H9 (cell line): Measurements from ENCODE around the gene ALPI. TPM values are rescaled to one million over a fixed set of nuclear protein-coding genes. Genes with fewer than 3 reads are reported as not detected.

Experiments
- DNase-seq: peaks from one replicate; pipeline ENCODE4 v3.0.0-alpha.2; 2017
- H2AFZ ChIP-seq: one replicate; pipeline ENCODE4 v1.6.1; 2013; ENCODE audit warnings: mild to moderate bottlenecking, low read length, control low read depth, moderate library complexity
- H2AK5ac ChIP-seq: 2 replicates; pipeline ENCODE4 v1.6.1; 2013; ENCODE audit warnings: low read length, control low read depth, mixed read lengths; ENCODE audit not compliant: insufficient read length
- H2BK120ac ChIP-seq: one replicate; pipeline ENCODE4 v1.6.1; 2013; ENCODE audit warnings: low read depth, mild to moderate bottlenecking, low read length, control low read depth, inconsistent platforms; ENCODE audit not compliant: poor library complexity, severe bottlenecking
- H2BK12ac ChIP-seq: 2 replicates; pipeline ENCODE4 v1.6.1; 2013; ENCODE audit warnings: low read length, control low read depth, mixed read lengths, low read depth; ENCODE audit not compliant: insufficient read length
- H2BK15ac ChIP-seq: 2 replicates; pipeline ENCODE4 v1.6.1; 2013; ENCODE audit warnings: low read depth, low read length, control low read depth
- H2BK20ac ChIP-seq: one replicate; pipeline ENCODE4 v1.6.1; 2013; ENCODE audit warnings: low read depth, mild to moderate bottlenecking, low read length, control low read depth, inconsistent platforms; ENCODE audit not compliant: poor library complexity, severe bottlenecking
- H2BK5ac ChIP-seq: 2 replicates; pipeline ENCODE4 v1.6.1; 2013; ENCODE audit warnings: low read length, control low read depth, mixed read lengths; ENCODE audit not compliant: insufficient read length
- H3K14ac ChIP-seq: 2 replicates; pipeline ENCODE4 v1.6.1; 2013; ENCODE audit warnings: low read length, control low read depth; ENCODE audit not compliant: insufficient read depth
- H3K18ac ChIP-seq: 2 replicates; pipeline ENCODE4 v1.6.1; 2013; ENCODE audit warnings: low read depth, mild to moderate bottlenecking, mixed read lengths, low read length, control low read depth; ENCODE audit not compliant: insufficient read length
- H3K23ac ChIP-seq: 2 replicates; pipeline ENCODE4 v1.6.1; 2013; ENCODE audit warnings: low read length, control low read depth, mixed read lengths, low read depth; ENCODE audit not compliant: insufficient read length
- H3K23me2 ChIP-seq: 2 replicates; pipeline ENCODE4 v1.6.1; 2013; ENCODE audit warnings: low read depth, mild to moderate bottlenecking, mixed read lengths, low read length, control low read depth; ENCODE audit not compliant: insufficient read length, poor library complexity, severe bottlenecking
- H3K27ac ChIP-seq: 2 replicates; pipeline ENCODE4 v1.5.1; 2013; ENCODE audit warnings: low read length, control low read depth, mixed read lengths, low read depth; ENCODE audit not compliant: insufficient read length
- H3K27me3 ChIP-seq: 2 replicates; pipeline ENCODE4 v1.6.1; 2013; ENCODE audit warnings: low read length, control low read depth, inconsistent platforms; ENCODE audit not compliant: insufficient read depth
- H3K4ac ChIP-seq: 2 replicates; pipeline ENCODE4 v1.6.1; 2013; ENCODE audit warnings: low read depth, mild to moderate bottlenecking, control low read depth, inconsistent platforms, low read length, moderate library complexity
- H3K4me1 ChIP-seq: 2 replicates; pipeline ENCODE4 v1.6.1; 2013; ENCODE audit warnings: low read length, control low read depth, inconsistent platforms; ENCODE audit not compliant: insufficient read depth
- H3K4me2 ChIP-seq: 2 replicates; pipeline ENCODE4 v1.6.1; 2013; ENCODE audit warnings: low read length, control low read depth, mixed read lengths; ENCODE audit not compliant: insufficient read length, insufficient read depth
- H3K56ac ChIP-seq: 2 replicates; pipeline ENCODE4 v1.6.1; 2013; ENCODE audit warnings: low read depth, mild to moderate bottlenecking, mixed read lengths, low read length, control low read depth; ENCODE audit not compliant: insufficient read length
- H3K79me1 ChIP-seq: 2 replicates; pipeline ENCODE4 v1.6.1; 2013; ENCODE audit warnings: low read depth, mild to moderate bottlenecking, moderate library complexity, low read length, control low read depth, inconsistent platforms; ENCODE audit not compliant: insufficient read depth, poor library complexity, severe bottlenecking
- H3K79me2 ChIP-seq: 2 replicates; pipeline ENCODE4 v1.6.1; 2013; ENCODE audit warnings: low read length, control low read depth, inconsistent platforms; ENCODE audit not compliant: insufficient read depth
- H3K9ac ChIP-seq: 2 replicates; pipeline ENCODE4 v1.6.1; 2013; ENCODE audit warnings: low read length, control low read depth, mixed read lengths; ENCODE audit not compliant: insufficient read length; ENCODE audit errors: extremely low read depth
- H3K9me3 ChIP-seq: one replicate; pipeline ENCODE4 v1.6.1; 2013; ENCODE audit warnings: low read depth, low read length, inconsistent platforms; ENCODE audit not compliant: control insufficient read depth
- H3T11ph ChIP-seq: one replicate; pipeline ENCODE4 v1.6.1; 2013; ENCODE audit warnings: mild to moderate bottlenecking, low read length, control low read depth, inconsistent platforms
- H4K20me1 ChIP-seq: one replicate; pipeline ENCODE4 v1.6.1; 2013; ENCODE audit not compliant: control insufficient read depth, insufficient read length, insufficient read depth
- H4K5ac ChIP-seq: 2 replicates; pipeline ENCODE4 v1.6.1; 2013; ENCODE audit warnings: low read depth, mild to moderate bottlenecking, mixed read lengths, low read length, control low read depth; ENCODE audit not compliant: insufficient read length
- H4K8ac ChIP-seq: replicated peaks from 2 replicates; pipeline ENCODE4 v1.6.1; 2013; ENCODE audit warnings: low read length, control low read depth, mixed read lengths, low read depth; ENCODE audit not compliant: insufficient read length
- H4K91ac ChIP-seq: 2 replicates; pipeline ENCODE4 v1.6.1; 2013; ENCODE audit warnings: low read depth, mild to moderate bottlenecking, moderate library complexity, mixed read lengths, low read length, control low read depth; ENCODE audit not compliant: insufficient read length
- H3K27ac Mint-ChIP-seq, 3 experiments: 2 replicates in 2 of 3; 3 replicates in 1 of 3; pipeline ENCODE4 v1.8.0; 2020 to 2021; ENCODE audit warnings: mixed read lengths in 3 of 3, mild to moderate bottlenecking in 1 of 3, moderate library complexity in 1 of 3
- H3K27me3 Mint-ChIP-seq: 2 replicates; pipeline ENCODE4 v1.8.0; 2021; ENCODE audit warnings: low read depth, mild to moderate bottlenecking, moderate library complexity, mixed read lengths
- H3K36me3 Mint-ChIP-seq, 3 experiments: 2 replicates in 2 of 3; 3 replicates in 1 of 3; pipeline ENCODE4 v1.8.0; 2020 to 2021; ENCODE audit warnings: low read depth in 3 of 3, mixed read lengths in 3 of 3; ENCODE audit not compliant: insufficient read depth in 1 of 3
- H3K4me1 Mint-ChIP-seq, 2 experiments: 2 replicates each; pipeline ENCODE4 v1.8.0; 2020; ENCODE audit warnings: mixed read lengths in 2 of 2
- H3K4me3 Mint-ChIP-seq, 2 experiments: 2 replicates in 1 of 2; 3 replicates in 1 of 2; pipeline ENCODE4 v1.8.0; 2020 to 2021; ENCODE audit warnings: mild to moderate bottlenecking in 2 of 2, mixed read lengths in 2 of 2, moderate library complexity in 1 of 2
- H3K9me3 Mint-ChIP-seq, 2 experiments: 2 replicates in 1 of 2; 3 replicates in 1 of 2; pipeline ENCODE4 v1.8.0; 2020; ENCODE audit warnings: mild to moderate bottlenecking in 2 of 2, mixed read lengths in 2 of 2, moderate library complexity in 1 of 2
- CTCF ChIP-seq: fragments of 200-600 bp; sonication (generic); conservative IDR thresholded peaks from 3 replicates; pipeline ENCODE4 v1.8.0; 2021; ENCODE audit warnings: antibody characterized with exemption, mild to moderate bottlenecking
- WGBS: extraction: QIAGEN DNeasy Blood & Tissue Kit; methylation state at CpG from one replicate; pipeline ENCODE4 v1.1.7; 2013; ENCODE audit warnings: missing lambda C conversion rate, low lambda C conversion rate, mixed read lengths; ENCODE audit not compliant: insufficient read length; ENCODE audit errors: extremely low coverage; 5-methylcytosine and 5-hydroxymethylcytosine counted together
- total RNA-seq: library from RNA; stranded (reverse); gene quantifications from 2 replicates; pipeline ENCODE4 v1.2.1, GENCODE V29; 2021

The ALPI gene
- total RNA-seq, 1 experiment from 2014 or later, result not detected

DNA sequence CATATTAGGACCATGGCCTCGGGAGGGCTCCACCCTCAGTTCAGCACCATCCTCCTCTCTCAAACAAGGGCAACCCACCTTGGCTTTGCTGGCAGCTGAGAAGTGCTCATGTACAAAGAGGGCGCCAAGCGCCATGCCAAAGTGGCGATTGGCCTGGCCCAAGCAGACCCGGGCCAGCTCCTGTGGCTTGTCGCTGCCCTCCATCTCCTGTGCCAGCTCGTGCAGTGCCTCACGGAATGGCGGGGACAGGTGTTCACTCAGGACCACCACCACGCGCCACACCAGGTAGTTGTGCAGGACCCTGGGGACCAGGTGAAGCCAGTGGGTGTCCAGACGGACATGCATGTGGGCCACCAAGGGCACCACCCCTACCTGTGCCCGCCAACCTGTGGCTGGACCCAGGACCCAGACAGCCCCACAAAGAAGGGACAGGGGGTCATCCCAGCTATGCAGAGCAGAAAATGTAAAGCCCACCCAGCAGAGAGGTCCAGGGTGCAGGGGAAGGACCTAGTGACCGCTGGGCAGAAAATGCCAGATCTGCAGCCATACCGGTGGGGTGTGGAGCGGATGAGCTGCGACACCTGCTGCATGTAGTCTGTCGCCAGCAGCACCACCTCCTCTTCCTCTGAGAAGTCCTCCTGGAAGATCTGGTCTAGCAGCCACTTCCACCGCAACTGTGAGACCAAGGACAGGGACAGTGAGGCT lies 28.1 kb downstream of the ALPI start:
- H3K23ac ChIP-seq, result no peak overlapping the region
- DNase-seq, result peak; percentile 22
- no peak overlapping the region for H2BK5ac ChIP-seq
- H3K14ac ChIP-seq, result no peak overlapping the region
- peaks cover 34% of the 10 kb centered on the region for H3K27me3 ChIP-seq
- H3K79me2 ChIP-seq, result no peaks in the 10 kb centered on the region
- H4K8ac ChIP-seq, result no peak overlapping the region
- no peak overlapping the region for H2AK5ac ChIP-seq
- H4K91ac ChIP-seq, result no peak overlapping the region
- no peak overlapping the region for H3K56ac ChIP-seq
- H2BK12ac ChIP-seq, result no peak overlapping the region
- H3K9ac ChIP-seq, result no peak overlapping the region
- H3K79me1 ChIP-seq, result no peaks in the 10 kb centered on the region
- no peak overlapping the region for H2BK15ac ChIP-seq
- no peak overlapping the region for H2BK120ac ChIP-seq
- no peak overlapping the region for H3K27ac ChIP-seq
- H3K23me2 ChIP-seq, result peaks cover 9% of the 10 kb centered on the region
- no peak overlapping the region for H2BK20ac ChIP-seq
- Mint-ChIP-seq H3K9me3 (no peaks in the 10 kb centered on the region), H3K4me3 (peak overlapping the region in 1 of 2 experiments; percentile 16; a peak in 1 of 5 replicates), H3K27ac (no peak overlapping the region), H3K36me3 (peaks cover 0 to 8% (median 0%) of the 10 kb centered on the region in 3 experiments; a peak in 3 of 7 replicates), H3K27me3 (peaks cover 74% of the 10 kb centered on the region), H3K4me1 (peaks cover 12 to 14% of the 10 kb centered on the region in 2 experiments)
- no peak overlapping the region for H2AFZ ChIP-seq
- WGBS, result no CpG with 5 or more reads among the region's 19 CpGs
- H3K4me1 ChIP-seq, result no peaks in the 10 kb centered on the region
- no peak overlapping the region for H3K18ac ChIP-seq
- H4K5ac ChIP-seq, result no peak overlapping the region
- no peak overlapping the region for H3K4me2 ChIP-seq
- TF ChIP-seq CTCF, result no peak
- H3K9me3 ChIP-seq, result no peaks in the 10 kb centered on the region
- no peaks in the 10 kb centered on the region for H4K20me1 ChIP-seq
- H3T11ph ChIP-seq, result no peak overlapping the region
- no peak overlapping the region for H3K4ac ChIP-seq
